AG09319 (cell line): ENCODE measurements around the gene RIF1.

Source experiments
- DNase-seq: peaks from one replicate; pipeline ENCODE4 v3.0.0-alpha.2; 2010; ENCODE audit warnings: low read depth; ENCODE audit errors: extremely low read depth
- TF ChIP-seq, protein P1 (sequence below): IDR thresholded peaks from 2 replicates; pipeline ENCODE4 v1.5.1; 2011; ENCODE audit warnings: low read depth, mild to moderate bottlenecking, inconsistent platforms, low read length, moderate library complexity

RIF1 gene

DNA sequence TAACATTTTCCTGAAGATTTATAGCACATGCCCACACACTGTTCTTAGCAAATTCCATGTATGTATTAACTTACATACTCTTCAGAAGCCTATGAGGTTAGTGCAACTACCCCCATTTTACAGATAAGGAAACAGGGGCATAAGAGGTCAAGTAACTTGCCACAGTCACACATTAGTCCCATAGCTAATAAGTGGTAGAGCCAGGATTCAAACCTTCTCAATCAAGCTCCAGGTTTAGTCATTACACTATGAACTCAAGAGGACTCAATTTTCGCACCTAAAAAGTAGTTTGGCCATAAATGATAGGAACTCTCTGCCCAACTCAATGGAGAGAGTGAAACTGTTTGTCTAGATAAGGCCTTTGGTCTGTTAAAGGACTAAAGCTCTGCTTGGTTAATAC, 9.7 kb upstream of the RIF1 start:
- no peak for DNase-seq
- TF ChIP-seq, protein P1, sequence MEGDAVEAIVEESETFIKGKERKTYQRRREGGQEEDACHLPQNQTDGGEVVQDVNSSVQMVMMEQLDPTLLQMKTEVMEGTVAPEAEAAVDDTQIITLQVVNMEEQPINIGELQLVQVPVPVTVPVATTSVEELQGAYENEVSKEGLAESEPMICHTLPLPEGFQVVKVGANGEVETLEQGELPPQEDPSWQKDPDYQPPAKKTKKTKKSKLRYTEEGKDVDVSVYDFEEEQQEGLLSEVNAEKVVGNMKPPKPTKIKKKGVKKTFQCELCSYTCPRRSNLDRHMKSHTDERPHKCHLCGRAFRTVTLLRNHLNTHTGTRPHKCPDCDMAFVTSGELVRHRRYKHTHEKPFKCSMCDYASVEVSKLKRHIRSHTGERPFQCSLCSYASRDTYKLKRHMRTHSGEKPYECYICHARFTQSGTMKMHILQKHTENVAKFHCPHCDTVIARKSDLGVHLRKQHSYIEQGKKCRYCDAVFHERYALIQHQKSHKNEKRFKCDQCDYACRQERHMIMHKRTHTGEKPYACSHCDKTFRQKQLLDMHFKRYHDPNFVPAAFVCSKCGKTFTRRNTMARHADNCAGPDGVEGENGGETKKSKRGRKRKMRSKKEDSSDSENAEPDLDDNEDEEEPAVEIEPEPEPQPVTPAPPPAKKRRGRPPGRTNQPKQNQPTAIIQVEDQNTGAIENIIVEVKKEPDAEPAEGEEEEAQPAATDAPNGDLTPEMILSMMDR: no peak

DNA sequence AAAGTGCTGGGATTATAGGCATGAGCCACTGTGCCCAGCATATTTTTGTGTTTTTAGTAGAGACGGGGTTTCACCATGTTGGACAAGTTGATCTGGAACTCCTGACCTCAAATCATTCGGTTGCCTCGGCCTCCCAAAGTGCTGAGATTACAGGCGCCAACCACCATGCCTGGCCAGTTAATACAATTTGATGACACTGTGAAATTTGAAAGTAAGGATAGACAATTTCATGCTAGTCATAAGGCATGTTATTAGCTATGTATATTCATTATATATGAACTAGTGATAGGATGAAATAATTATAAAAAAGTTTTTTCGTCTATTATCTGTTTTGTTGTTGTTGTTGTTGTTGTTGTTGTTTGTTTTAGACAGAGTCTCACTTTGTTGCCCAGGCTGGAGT, 8.6 kb upstream of the RIF1 start:
- TF ChIP-seq, protein P1: no peak
- no peak for DNase-seq

DNA sequence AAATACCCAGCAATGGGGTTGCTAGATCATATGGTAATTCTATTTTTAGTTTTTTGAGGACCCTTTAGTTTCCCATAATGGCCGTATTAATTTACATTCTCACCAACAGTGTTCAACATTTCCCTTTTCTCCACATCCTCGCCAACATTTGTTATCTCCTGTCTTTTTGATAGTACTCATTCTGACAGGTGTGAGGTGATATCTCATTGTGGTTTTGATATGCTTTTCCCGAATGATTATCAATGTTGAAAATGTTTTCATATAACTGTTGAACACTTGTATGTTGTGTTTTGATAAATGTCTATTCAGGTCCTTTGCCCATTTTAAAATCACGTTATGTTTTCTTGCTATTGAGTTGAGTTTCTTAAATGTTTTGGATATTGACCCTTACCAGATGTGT, 5.8 kb upstream of the RIF1 start:
- no peak for DNase-seq
- TF ChIP-seq, protein P1: no peak

DNA sequence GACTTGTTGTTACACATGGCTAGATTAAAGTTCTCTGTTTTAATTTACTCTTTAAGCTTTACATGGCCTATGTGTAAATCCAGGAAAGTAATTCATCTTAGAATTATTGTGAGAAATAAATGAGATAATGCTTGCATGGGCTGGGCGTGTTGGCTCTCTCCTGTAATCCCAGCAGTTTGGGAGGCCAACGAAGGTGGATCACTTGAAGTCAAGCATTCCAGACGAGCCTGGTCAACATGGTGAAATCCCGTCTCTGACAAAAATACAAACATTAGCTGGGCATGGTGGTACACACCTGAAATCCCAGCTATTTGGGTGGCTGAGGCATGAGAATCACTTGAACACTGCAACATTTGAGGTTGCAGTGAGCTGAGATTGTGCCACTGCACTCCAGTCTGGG, 4.3 kb upstream of the RIF1 start:
- TF ChIP-seq, protein P1: no peak
- no peak for DNase-seq

DNA sequence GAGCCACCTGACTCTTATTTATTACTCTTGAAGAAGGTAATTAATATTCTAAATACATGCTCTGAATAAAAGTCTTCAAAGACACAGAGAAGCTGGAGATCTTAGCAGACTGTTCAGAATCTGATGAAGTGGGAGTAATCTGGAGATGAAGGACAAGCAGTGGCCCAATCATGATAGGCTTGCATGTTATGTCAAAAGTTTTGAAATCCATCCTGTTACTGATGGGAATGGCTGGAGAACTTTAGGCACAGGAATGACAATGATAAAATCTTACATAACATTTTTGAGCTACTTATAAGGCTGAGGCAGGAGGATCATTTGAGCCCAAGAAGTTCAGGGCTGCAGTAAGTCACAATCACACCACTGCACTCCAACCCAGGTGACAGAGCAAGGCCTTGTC, 2.4 kb upstream of the RIF1 start:
- no peak for DNase-seq
- TF ChIP-seq, protein P1: no peak

DNA sequence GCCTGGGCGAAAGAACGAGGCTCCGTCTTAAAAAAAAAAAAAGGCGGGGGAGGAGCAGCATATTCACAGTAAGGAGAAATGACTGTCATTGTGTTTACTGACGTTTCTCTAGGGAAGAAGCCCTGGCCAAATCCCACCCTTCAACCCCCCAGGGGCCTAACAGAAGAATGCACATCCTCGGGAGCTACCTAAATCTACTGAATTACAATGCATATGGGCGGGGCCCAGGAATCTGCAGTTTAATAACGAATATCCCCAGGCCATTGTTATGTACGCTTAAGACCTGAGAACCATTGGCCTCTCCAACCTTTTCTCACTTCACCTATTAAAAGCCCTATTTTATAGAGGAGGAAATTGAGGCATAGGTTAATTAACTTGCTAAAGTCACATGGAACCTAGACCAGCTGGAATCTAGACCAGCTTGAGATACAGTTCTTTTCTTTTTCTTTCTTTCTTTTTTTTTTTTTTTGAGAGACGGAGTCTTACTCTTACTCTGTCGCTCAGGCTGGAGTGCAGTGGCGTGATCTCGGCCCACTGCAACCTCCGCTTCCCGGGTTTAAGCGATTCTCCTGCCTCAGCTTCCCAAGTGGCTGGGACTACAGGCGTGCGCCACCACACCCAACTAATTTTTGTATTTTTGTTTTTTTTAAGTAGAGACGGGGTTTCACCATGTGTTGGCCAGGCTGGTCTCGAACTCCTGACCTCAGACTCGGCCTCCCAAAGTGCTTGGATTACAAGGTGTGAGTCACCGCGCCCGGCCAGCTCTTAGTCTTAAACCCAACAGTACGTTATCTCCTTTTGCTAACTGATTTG, 708 bp upstream of the RIF1 start:
- TF ChIP-seq, protein P1: no peak
- no peak for DNase-seq

DNA sequence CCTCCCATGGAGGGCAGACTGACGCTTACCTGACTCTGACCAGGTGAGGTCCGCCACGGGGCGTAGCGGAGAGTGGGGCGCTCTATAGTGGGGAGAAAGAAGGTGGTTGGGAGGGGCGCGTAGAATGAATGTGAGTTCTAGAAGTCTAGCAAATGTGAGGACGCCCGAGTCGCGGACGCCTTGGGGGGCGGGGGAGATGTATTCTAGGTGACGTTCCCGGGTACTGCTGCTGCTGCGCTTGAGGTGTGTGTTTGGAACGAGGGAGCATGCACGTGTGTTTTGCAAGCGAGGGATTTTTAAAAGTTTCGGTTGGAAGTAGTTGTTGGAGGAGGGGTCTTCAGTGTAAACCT, 758 bp downstream of the RIF1 start:
- no peak for DNase-seq
- TF ChIP-seq, protein P1: no peak
